Activated T-helper 17 cell treated with anti-CD3 and anti-CD28 coated beads, Interleukin-2, amount 50 U/mL, for 72 hours (primary cell): Measurements from ENCODE around the gene SOCS1. TPM values are rescaled to one million over a fixed set of nuclear protein-coding genes. Genes with fewer than 3 reads are reported as not detected.

ENCODE experiments used
- ATAC-seq: fragments of 150-1000 bp; cut with Tn5 transposase; replicated peaks from 2 replicates; pipeline ENCODE4 v1.10.0; 2021; ENCODE audit warnings: mild to moderate bottlenecking, moderate library complexity
- H3K27ac Mint-ChIP-seq: one replicate; pipeline ENCODE4 v1.8.0; 2022; ENCODE audit warnings: mixed read lengths
- H3K27me3 Mint-ChIP-seq: one replicate; pipeline ENCODE4 v1.8.0; 2022; ENCODE audit warnings: mixed read lengths
- H3K36me3 Mint-ChIP-seq: one replicate; pipeline ENCODE4 v1.8.0; 2022; ENCODE audit warnings: low read depth, mild to moderate bottlenecking, mixed read lengths
- H3K4me1 Mint-ChIP-seq: one replicate; pipeline ENCODE4 v1.8.0; 2022; ENCODE audit warnings: mixed read lengths
- H3K4me3 Mint-ChIP-seq: one replicate; pipeline ENCODE4 v1.8.0; 2022; ENCODE audit warnings: mild to moderate bottlenecking, mixed read lengths
- H3K9me3 Mint-ChIP-seq: one replicate; pipeline ENCODE4 v1.8.0; 2022; ENCODE audit warnings: mixed read lengths
- total RNA-seq, 2 donors: library from RNA; stranded (reverse); gene quantifications; one replicate each; pipeline ENCODE4 v1.2.3, GENCODE V29; 2022

Gene SOCS1
- total RNA-seq, 2 donors from 2014 or later: 89.7 to 124 TPM

- H3K27ac Mint-ChIP-seq: peak overlapping the region; percentile 41
- ATAC-seq: peak; percentile 5
- peak overlapping the region; percentile 98 for H3K4me3 Mint-ChIP-seq
- peaks cover 31% of the 10 kb centered on the region for H3K36me3 Mint-ChIP-seq
- no peaks in the 10 kb centered on the region for H3K9me3 Mint-ChIP-seq
- peaks cover 3% of the 10 kb centered on the region for H3K27me3 Mint-ChIP-seq
- peaks cover 33% of the 10 kb centered on the region for H3K4me1 Mint-ChIP-seq
Measured at GRCh38 chr16:11258553-11259492, 2.8 kb upstream of the SOCS1 start.

DNA sequence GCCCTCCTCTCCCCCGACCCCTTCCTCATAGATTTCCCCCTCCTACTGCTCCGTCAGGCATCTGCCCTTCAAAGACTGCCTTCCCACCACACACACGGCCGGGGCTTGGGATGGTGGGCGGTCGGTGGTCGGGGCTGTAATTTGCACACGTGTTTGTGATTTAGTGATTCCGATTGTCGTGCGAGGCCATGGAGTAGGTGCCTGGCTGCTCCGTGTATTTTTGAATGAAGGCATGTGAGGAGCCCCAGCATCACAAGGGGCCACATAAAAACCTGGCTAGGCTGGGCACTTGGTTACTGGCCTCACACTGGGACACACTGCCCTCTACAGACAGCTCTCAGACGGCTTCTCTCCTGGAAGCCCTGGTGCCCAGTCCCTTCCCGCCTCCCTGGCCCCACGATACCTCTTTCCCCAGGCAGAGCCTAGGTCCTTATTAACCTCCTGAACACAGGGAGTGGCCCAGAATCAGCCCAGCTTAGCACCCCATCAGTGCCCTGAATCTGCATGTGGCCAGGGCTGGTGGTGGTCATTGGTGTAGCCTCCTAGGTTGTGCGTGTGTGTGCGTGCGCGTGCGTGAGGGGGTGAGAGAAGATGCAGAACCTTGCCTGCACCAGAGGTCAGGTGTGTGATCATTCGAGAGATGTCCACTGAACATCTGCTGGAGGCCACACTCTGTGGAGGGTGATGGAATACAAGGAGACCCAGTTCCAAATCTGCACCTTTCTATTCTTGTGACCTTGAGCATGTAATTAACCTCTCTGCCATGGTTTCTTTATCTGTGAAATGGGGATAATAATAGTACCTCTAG lies 1.3 kb upstream of the SOCS1 start:
- H3K27ac Mint-ChIP-seq: peak overlapping the region; percentile 98
- H3K27me3 Mint-ChIP-seq: peaks cover 3% of the 10 kb centered on the region
- peaks cover 22% of the 10 kb centered on the region for H3K4me1 Mint-ChIP-seq
- peaks cover 46% of the 10 kb centered on the region for H3K36me3 Mint-ChIP-seq
- ATAC-seq: peak; percentile 27
- peak overlapping the region; percentile 98 for H3K4me3 Mint-ChIP-seq
- H3K9me3 Mint-ChIP-seq: no peaks in the 10 kb centered on the region

DNA sequence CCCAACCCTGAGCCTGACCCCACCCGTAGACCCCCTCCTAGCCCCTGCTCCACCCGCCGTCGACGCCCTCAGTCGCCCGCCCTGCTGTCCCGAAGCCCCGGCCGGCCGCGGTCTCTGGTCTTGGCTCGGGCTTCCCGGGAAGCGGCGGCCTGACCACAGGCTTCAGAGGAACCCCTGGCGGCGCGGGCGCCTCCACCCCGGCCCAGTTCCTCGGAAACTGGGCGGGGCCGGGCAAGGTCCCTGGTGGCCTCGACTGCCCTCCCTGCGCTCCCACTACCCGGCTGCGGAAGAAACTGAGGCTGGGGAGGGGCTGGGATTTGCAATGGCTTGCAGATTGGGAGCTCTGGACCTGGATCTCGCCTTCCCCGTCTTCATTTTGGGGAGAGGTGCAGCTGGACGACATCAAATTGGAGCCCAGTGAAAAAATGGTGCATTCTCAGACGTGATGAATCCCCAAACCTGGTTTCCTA lies 692 bp upstream of the SOCS1 start:
- H3K4me1 Mint-ChIP-seq: peaks cover 27% of the 10 kb centered on the region
- H3K4me3 Mint-ChIP-seq: peak overlapping the region; percentile 98
- peaks cover 53% of the 10 kb centered on the region for H3K36me3 Mint-ChIP-seq
- ATAC-seq: no peak
- H3K9me3 Mint-ChIP-seq: no peaks in the 10 kb centered on the region
- H3K27me3 Mint-ChIP-seq: peaks cover 3% of the 10 kb centered on the region
- peak overlapping the region; percentile 98 for H3K27ac Mint-ChIP-seq

DNA sequence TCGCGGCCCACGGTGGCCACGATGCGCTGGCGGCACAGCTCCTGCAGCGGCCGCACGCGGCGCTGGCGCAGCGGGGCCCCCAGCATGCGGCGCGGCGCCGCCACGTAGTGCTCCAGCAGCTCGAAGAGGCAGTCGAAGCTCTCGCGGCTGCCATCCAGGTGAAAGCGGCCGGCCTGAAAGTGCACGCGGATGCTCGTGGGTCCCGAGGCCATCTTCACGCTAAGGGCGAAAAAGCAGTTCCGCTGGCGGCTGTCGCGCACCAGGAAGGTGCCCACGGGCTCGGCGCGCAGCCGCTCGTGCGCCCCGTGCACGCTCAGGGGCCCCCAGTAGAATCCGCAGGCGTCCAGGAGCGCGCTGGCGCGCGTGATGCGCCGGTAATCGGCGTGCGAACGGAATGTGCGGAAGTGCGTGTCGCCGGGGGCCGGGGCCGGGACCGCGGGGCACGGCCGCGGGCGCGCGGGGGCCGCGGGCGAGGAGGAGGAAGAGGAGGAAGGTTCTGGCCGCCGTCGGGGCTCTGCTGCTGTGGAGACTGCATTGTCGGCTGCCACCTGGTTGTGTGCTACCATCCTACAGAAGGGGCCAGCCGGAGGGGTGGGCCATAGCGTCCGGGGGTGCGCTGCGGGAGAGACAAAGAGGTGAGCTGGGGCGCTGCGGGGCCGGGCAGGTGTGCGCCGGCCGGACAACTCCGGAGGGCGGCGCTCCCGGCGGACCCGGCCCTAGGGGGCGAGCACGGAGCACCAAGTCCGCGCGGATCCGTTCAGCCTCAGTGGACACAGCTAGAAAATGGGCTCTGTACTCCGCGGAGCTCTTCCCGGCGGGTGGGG lies 879 bp downstream of the SOCS1 start:
- Mint-ChIP-seq H3K36me3 (peaks cover 65% of the 10 kb centered on the region), H3K4me1 (peaks cover 31% of the 10 kb centered on the region), H3K27ac (peak overlapping the region; percentile 98), H3K4me3 (peak overlapping the region; percentile 97), H3K9me3 (no peaks in the 10 kb centered on the region), H3K27me3 (peaks cover under 1% of the 10 kb centered on the region)
- no peak for ATAC-seq

- Mint-ChIP-seq H3K27ac (peak overlapping the region; percentile 98), H3K4me1 (peaks cover 28% of the 10 kb centered on the region), H3K27me3 (no peaks in the 10 kb centered on the region), H3K4me3 (peak overlapping the region; percentile 97), H3K36me3 (peaks cover 65% of the 10 kb centered on the region), H3K9me3 (no peaks in the 10 kb centered on the region)
- no peak for ATAC-seq
Measured at GRCh38 chr16:11253995-11254912, 1.8 kb downstream of the SOCS1 start.

DNA sequence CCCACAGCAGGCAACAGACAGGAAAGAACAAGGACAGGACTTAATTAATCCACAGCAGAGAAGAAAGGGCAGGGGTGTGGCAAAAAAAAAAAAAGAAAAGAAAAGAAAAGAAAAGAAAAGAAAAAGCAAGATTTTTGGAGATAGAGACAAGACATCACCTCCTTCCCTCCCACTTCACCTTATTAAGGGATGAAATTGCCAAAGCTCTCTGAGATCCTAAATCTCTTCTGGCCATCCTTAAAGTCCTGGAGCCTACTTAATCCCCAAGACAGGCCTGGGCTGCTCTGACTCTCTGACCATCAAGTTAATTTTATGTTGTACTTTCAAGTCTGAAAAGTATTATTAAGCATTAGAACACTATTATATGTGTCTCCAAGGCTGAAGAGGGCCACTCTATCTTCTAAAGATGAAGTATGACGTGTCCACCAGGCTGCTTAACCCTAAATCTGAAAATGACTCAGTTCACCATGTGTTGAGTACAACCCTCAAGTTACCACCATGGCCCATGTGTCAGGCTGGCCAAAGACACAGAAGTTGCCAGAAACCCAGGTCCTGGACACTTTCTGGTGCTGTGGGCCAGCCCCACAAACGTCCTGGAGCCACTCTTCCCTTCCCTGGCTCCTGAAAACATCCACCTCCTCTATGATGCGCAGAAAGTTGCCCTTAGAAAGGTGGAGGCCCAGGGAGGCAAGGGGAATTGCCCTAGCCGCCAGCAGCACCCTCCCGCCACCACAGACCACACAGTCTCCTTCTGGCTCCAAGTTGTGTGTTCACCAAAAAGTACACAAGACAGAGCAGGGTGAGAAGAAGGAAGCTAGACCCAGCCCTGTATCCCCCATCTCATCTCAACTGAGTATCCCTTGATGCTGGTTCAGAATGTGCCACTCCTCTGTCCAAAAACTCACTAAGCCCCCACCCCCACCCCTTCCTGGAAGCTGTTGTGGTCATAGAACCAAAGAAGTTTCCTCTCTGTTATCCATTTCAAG lies 2.7 kb downstream of the SOCS1 start:
- Mint-ChIP-seq H3K36me3 (peaks cover 65% of the 10 kb centered on the region), H3K27ac (peak overlapping the region; percentile 98), H3K4me1 (peaks cover 29% of the 10 kb centered on the region)

GRCh38 chr16:11252482-11252931 lies 3.5 kb downstream of the SOCS1 start:
- no peaks in the 10 kb centered on the region for H3K27me3 Mint-ChIP-seq
- H3K27ac Mint-ChIP-seq: peak overlapping the region; percentile 98
- H3K9me3 Mint-ChIP-seq: no peaks in the 10 kb centered on the region
- ATAC-seq: no peak
- peaks cover 23% of the 10 kb centered on the region for H3K4me1 Mint-ChIP-seq
- peaks cover 65% of the 10 kb centered on the region for H3K36me3 Mint-ChIP-seq
- H3K4me3 Mint-ChIP-seq: peak overlapping the region; percentile 97

More for the DNA sequence above, 2.7 kb downstream of the SOCS1 start:
- no peaks in the 10 kb centered on the region for H3K27me3 Mint-ChIP-seq
- H3K9me3 Mint-ChIP-seq: no peaks in the 10 kb centered on the region
- peak overlapping the region; percentile 97 for H3K4me3 Mint-ChIP-seq
- ATAC-seq: peak; percentile 50

GRCh38 chr16:11251525-11252481 lies 4.2 kb downstream of the SOCS1 start:
- Mint-ChIP-seq H3K36me3 (peaks cover 59% of the 10 kb centered on the region), H3K4me1 (peaks cover 17% of the 10 kb centered on the region), H3K9me3 (no peaks in the 10 kb centered on the region), H3K27ac (peak overlapping the region; percentile 98), H3K4me3 (peak overlapping the region; percentile 97), H3K27me3 (no peaks in the 10 kb centered on the region)
- peak; percentile 53 for ATAC-seq

DNA sequence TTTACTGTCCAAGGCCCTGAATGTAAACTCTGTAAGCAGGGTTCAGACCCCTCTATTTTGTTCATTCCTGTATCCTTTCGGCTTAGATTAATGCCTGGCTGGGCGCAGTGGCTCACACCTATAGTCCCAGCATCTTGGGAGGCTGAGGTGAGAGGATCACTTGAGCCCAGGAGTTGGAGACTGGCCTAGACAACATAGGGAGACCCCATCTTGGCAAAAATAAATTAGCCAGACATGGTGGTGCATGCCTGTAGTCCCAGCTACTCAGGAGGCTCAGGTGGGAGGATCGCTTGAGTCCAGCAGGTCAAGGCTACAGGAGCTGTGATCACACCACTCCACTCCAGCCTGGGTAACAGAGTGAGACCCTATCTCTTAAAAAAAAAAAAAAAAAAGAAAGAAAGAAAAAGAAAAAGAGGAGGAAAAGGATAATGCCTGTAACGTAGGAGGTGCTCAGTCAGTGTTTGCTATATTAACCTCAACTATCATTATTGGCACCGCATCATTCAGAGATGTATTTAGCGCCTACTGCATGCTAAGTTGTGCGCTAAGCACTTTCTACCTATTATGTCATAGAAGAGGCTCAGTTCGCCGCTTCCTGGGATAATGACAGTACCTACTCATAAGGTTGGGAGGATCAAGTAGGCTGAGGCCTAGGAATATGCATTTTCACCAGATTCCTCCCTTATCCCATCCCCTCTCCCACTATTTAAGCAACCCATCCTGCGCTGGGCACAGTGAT lies 5.0 kb downstream of the SOCS1 start:
- H3K27ac Mint-ChIP-seq: peak overlapping the region; percentile 98
- no peaks in the 10 kb centered on the region for H3K9me3 Mint-ChIP-seq
- peak overlapping the region; percentile 97 for H3K4me3 Mint-ChIP-seq
- no peak for ATAC-seq
- peaks cover 17% of the 10 kb centered on the region for H3K4me1 Mint-ChIP-seq
- peaks cover 51% of the 10 kb centered on the region for H3K36me3 Mint-ChIP-seq
- no peaks in the 10 kb centered on the region for H3K27me3 Mint-ChIP-seq

- H3K4me3 Mint-ChIP-seq: peak overlapping the region; percentile 97
- no peaks in the 10 kb centered on the region for H3K9me3 Mint-ChIP-seq
- H3K27me3 Mint-ChIP-seq: no peaks in the 10 kb centered on the region
- peaks cover 24% of the 10 kb centered on the region for H3K4me1 Mint-ChIP-seq
- H3K36me3 Mint-ChIP-seq: peaks cover 48% of the 10 kb centered on the region
- H3K27ac Mint-ChIP-seq: peak overlapping the region; percentile 98
- no peak for ATAC-seq
Measured at GRCh38 chr16:11250091-11250785, 5.8 kb downstream of the SOCS1 start.
